ENCODE data around the gene PCDHB6.

GRCh38 chr5:141192110-141192725 lies 42.4 kb downstream of the PCDHB6 start, which contains the start of gene PCDHB10:
- TF ChIP-seq POLR2AphosphoS5 (IDR thresholded peaks at IDR 0.05; ENCODE audit: insufficient read depth in 1 of 2, low read depth in 1 of 2) = no peak
- TF ChIP-seq, protein P1, sequence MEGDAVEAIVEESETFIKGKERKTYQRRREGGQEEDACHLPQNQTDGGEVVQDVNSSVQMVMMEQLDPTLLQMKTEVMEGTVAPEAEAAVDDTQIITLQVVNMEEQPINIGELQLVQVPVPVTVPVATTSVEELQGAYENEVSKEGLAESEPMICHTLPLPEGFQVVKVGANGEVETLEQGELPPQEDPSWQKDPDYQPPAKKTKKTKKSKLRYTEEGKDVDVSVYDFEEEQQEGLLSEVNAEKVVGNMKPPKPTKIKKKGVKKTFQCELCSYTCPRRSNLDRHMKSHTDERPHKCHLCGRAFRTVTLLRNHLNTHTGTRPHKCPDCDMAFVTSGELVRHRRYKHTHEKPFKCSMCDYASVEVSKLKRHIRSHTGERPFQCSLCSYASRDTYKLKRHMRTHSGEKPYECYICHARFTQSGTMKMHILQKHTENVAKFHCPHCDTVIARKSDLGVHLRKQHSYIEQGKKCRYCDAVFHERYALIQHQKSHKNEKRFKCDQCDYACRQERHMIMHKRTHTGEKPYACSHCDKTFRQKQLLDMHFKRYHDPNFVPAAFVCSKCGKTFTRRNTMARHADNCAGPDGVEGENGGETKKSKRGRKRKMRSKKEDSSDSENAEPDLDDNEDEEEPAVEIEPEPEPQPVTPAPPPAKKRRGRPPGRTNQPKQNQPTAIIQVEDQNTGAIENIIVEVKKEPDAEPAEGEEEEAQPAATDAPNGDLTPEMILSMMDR (IDR thresholded peaks at IDR 0.05) = no peak
